ENCODE data around the gene YTHDC1.

The YTHDC1 gene

DNA sequence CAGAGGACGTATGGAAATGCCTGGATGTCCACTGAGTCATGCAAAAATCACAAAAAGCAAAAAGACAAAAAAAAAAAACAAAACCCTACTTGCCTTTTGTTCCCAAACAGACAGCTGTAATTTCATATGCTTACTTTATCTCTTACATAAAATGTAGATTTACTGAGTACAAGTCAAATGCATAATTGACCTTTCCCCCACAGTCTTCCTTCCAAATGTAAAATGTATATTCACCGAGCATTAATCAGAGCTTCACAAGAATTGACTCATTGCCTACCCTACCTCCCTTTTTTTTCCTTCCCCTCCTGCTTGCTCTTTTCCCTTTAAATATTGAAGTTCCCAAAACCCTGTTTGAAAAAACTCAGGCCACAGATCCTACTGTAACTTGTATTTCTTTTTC is 71.9 kb downstream of the YTHDC1 start:
- no peaks in the 10 kb centered on the region for H3K27me3 ChIP-seq (replicated peaks; ENCODE audit: insufficient read depth, low read length)
- DNase-seq = no peak
- no peaks in the 10 kb centered on the region for H3K4me1 ChIP-seq (ENCODE audit: low read length)
- no peak overlapping the region for H2AFZ ChIP-seq (ENCODE audit: low read length)
- no peaks in the 10 kb centered on the region for H3F3A ChIP-seq (ENCODE audit: insufficient read depth, low read length)
- TF ChIP-seq EZH2phosphoT487 (IDR thresholded peaks at IDR 0.05; ENCODE audit: low read length) = no peak
- TF ChIP-seq, protein P1, sequence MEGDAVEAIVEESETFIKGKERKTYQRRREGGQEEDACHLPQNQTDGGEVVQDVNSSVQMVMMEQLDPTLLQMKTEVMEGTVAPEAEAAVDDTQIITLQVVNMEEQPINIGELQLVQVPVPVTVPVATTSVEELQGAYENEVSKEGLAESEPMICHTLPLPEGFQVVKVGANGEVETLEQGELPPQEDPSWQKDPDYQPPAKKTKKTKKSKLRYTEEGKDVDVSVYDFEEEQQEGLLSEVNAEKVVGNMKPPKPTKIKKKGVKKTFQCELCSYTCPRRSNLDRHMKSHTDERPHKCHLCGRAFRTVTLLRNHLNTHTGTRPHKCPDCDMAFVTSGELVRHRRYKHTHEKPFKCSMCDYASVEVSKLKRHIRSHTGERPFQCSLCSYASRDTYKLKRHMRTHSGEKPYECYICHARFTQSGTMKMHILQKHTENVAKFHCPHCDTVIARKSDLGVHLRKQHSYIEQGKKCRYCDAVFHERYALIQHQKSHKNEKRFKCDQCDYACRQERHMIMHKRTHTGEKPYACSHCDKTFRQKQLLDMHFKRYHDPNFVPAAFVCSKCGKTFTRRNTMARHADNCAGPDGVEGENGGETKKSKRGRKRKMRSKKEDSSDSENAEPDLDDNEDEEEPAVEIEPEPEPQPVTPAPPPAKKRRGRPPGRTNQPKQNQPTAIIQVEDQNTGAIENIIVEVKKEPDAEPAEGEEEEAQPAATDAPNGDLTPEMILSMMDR (IDR thresholded peaks at IDR 0.05; ENCODE audit: low read length) = no peak
- TF ChIP-seq EZH2 (optimal IDR thresholded peaks at IDR 0.05; ENCODE audit: low read depth, low read length) = no peak
- no peak overlapping the region for H3K4me3 ChIP-seq (ENCODE audit: low read length)
- no peak overlapping the region for H3K27ac ChIP-seq (ENCODE audit: low read length)
- no peak overlapping the region for H3K9ac ChIP-seq (ENCODE audit: low read length)
- H3K9me2 ChIP-seq (replicated peaks; ENCODE audit: insufficient read depth, low read length) = no peaks in the 10 kb centered on the region
- no peaks in the 10 kb centered on the region for H3K79me2 ChIP-seq (ENCODE audit: low read length)
- no peaks in the 10 kb centered on the region for H3K9me3 ChIP-seq (replicated peaks; ENCODE audit: insufficient read depth, low read length)
- no peaks in the 10 kb centered on the region for H4K20me1 ChIP-seq (ENCODE audit: insufficient read depth, low read length)
- H3K36me3 ChIP-seq (replicated peaks; ENCODE audit: insufficient read depth, low read length) = no peaks in the 10 kb centered on the region
- H3K4me2 ChIP-seq (ENCODE audit: low read depth, low read length) = no peak overlapping the region

DNA sequence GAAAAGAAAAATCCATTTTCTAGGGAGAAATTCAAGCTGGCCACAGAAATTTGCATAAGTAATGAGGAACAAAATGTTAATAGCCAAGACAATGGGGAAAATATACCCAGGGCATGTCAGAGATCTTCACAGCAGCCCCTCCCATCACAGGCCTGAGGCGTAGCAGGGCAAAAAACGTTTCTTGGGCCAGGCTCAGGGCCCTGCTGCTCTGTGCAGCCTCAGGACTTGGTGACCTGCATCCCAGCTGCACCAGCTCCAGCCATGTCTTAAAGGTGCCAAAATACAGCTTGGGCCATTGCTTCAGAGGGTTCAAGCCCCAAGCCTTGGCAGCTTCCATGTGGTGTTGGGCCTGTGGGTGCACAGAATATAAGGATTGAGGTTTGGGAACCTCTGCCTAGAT is 72.3 kb downstream of the YTHDC1 start:
- H3K79me2 ChIP-seq (ENCODE audit: low read length) = no peaks in the 10 kb centered on the region
- no peaks in the 10 kb centered on the region for H3K4me1 ChIP-seq (ENCODE audit: low read length)
- H3K9me2 ChIP-seq (replicated peaks; ENCODE audit: insufficient read depth, low read length) = no peaks in the 10 kb centered on the region
- H4K20me1 ChIP-seq (ENCODE audit: insufficient read depth, low read length) = no peaks in the 10 kb centered on the region
- TF ChIP-seq EZH2 (optimal IDR thresholded peaks at IDR 0.05; ENCODE audit: low read depth, low read length) (no peak), EZH2phosphoT487 (IDR thresholded peaks at IDR 0.05; ENCODE audit: low read length) (no peak)
- TF ChIP-seq, protein P1 (IDR thresholded peaks at IDR 0.05; ENCODE audit: low read length) = no peak
- DNase-seq = no peak
- no peaks in the 10 kb centered on the region for H3K27me3 ChIP-seq (replicated peaks; ENCODE audit: insufficient read depth, low read length)
- H3K9ac ChIP-seq (ENCODE audit: low read length) = no peak overlapping the region
- H3K36me3 ChIP-seq (replicated peaks; ENCODE audit: insufficient read depth, low read length) = no peaks in the 10 kb centered on the region
- no peaks in the 10 kb centered on the region for H3F3A ChIP-seq (ENCODE audit: insufficient read depth, low read length)
- H2AFZ ChIP-seq (ENCODE audit: low read length) = no peak overlapping the region
- H3K4me2 ChIP-seq (ENCODE audit: low read depth, low read length) = no peak overlapping the region
- no peaks in the 10 kb centered on the region for H3K9me3 ChIP-seq (replicated peaks; ENCODE audit: insufficient read depth, low read length)
- no peak overlapping the region for H3K27ac ChIP-seq (ENCODE audit: low read length)
- no peak overlapping the region for H3K4me3 ChIP-seq (ENCODE audit: low read length)

DNA sequence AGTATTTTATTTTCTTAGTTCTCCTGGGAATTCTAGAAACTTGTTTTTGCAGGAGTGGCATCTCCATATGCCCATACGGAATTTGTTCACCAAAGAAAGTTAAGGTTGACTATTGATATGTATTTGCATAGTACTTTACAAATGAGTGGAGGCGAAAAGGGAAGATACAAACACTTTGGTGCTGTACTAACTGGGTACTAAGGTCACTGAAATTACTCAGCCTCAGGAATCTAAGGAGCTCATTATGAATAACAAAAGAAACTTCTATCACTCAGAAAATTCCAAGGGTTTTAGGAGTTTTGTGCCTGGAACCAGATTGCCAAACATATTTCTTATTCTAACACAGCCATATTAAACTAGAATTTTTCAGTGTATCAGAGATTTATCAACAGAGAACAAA is 77.0 kb downstream of the YTHDC1 start:
- H3K4me3 ChIP-seq (ENCODE audit: low read length) = no peak overlapping the region
- H3F3A ChIP-seq (ENCODE audit: insufficient read depth, low read length) = no peaks in the 10 kb centered on the region
- H3K79me2 ChIP-seq (ENCODE audit: low read length) = no peaks in the 10 kb centered on the region
- H3K9ac ChIP-seq (ENCODE audit: low read length) = no peak overlapping the region
- H3K27ac ChIP-seq (ENCODE audit: low read length) = no peak overlapping the region
- peaks cover 3% of the 10 kb centered on the region; the same call in 1 of the 2 replicates for H3K4me1 ChIP-seq (ENCODE audit: low read length)
- no peaks in the 10 kb centered on the region for H3K27me3 ChIP-seq (replicated peaks; ENCODE audit: insufficient read depth, low read length)
- H2AFZ ChIP-seq (ENCODE audit: low read length) = no peak overlapping the region
- no peaks in the 10 kb centered on the region for H3K9me3 ChIP-seq (replicated peaks; ENCODE audit: insufficient read depth, low read length)
- no peaks in the 10 kb centered on the region for H3K9me2 ChIP-seq (replicated peaks; ENCODE audit: insufficient read depth, low read length)
- no peaks in the 10 kb centered on the region for H3K36me3 ChIP-seq (replicated peaks; ENCODE audit: insufficient read depth, low read length)
- DNase-seq = no peak
- TF ChIP-seq EZH2phosphoT487 (IDR thresholded peaks at IDR 0.05; ENCODE audit: low read length) (no peak), EZH2 (optimal IDR thresholded peaks at IDR 0.05; ENCODE audit: low read depth, low read length) (no peak)
- TF ChIP-seq, protein P1 (IDR thresholded peaks at IDR 0.05; ENCODE audit: low read length) = no peak
- no peaks in the 10 kb centered on the region for H4K20me1 ChIP-seq (ENCODE audit: insufficient read depth, low read length)
- H3K4me2 ChIP-seq (ENCODE audit: low read depth, low read length) = no peak overlapping the region

Data from MM.1S (cell line).